ENCODE data around the gene METTL9.
"Not testable (repeated sequence)": the region's sequence is repeated elsewhere in the genome, so short reads cannot be mapped to it uniquely, and the experiment has no call there.

Gene METTL9

DNA sequence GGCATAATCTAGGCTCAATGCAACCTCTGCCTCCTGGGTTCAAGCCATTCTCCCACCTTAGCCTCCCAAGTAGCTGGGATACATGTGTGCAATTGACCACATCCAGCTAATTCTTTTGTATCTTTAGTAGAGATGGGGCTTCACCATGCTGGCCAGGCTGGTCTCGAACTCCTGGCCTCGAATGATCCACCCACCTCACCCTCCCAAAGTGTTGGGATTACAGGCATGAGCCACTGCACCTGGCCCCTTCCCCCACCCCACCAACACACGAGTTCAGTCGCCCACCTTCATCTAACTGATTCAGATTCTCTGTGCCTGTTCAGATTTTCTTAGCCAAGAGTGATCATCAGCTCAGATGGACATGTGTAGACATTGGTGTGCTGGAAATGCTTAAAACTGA is 25.0 kb upstream of the METTL9 start:
- DNase-seq, result no peak

GRCh38 chr16:21576323-21576722 is 23.1 kb upstream of the METTL9 start:
- DNase-seq, result not testable (repeated sequence)

GRCh38 chr16:21577487-21577886 is 21.9 kb upstream of the METTL9 start:
- not testable (repeated sequence) for DNase-seq

DNA sequence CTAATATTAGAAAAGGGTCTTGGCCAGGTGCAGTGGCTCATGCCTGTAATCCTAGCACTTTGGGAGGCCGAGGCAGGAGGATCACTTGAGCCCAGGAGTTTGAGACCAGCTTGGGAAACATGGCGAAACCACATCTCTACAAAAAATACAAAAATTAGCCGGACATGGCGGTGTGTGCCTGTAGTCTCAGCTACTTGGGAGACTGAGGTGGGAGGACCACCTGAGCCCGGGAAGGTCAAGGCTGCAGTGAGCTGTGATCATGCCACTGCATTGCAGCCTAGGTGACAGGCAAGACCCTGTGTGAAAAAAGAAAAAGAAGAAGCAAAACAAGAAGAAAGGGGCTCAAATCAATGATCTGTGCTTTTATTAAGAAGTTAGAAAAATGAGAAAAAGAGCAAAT is 21.1 kb upstream of the METTL9 start:
- not testable (repeated sequence) for DNase-seq

GRCh38 chr16:21580131-21580530 is 19.2 kb upstream of the METTL9 start:
- not testable (repeated sequence) for DNase-seq

- DNase-seq, result no peak
Measured at GRCh38 chr16:21580807-21581206, 18.6 kb upstream of the METTL9 start.

DNA sequence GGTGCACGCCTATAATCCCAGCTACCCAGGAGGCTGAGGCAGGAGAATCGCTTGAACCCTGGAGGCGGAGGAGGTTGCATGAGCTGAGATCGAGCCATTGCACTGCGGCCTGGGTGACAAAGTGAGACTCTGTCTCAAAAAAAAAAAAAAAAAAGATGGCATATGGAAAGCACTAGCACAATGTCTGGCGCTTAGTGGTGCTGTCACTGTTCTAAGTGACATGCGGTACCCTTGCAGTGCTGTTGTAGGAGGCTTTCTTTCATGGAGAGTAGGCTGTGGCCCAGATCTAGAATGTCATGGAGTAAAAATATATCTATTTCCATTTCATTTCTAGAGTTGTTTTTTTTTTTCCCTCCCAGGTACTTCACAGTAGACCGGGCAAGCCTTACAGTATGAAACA is 14.6 kb upstream of the METTL9 start:
- DNase-seq, result no peak

GRCh38 chr16:21588593-21588992 is 10.8 kb upstream of the METTL9 start:
- DNase-seq, result not testable (repeated sequence)

DNA sequence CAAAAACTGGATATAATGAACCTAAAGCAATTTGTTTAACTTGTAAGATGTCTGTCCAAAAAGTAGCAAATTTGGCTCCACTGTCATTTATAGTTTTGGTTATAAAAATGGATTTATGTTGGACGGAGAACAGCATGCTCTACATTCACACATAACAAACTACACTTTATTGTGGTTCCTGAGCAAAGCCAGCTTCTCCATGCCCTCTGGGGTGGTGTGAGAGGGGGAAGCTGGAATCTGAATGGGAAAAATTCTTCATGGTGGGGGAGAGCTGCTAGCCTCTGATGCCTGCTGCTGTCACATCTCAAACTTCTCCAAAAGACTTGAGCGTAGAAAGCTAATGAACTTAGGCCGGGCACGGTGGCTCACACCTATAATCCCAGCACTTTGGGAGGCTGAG is 9.8 kb upstream of the METTL9 start:
- no peak for DNase-seq

DNA sequence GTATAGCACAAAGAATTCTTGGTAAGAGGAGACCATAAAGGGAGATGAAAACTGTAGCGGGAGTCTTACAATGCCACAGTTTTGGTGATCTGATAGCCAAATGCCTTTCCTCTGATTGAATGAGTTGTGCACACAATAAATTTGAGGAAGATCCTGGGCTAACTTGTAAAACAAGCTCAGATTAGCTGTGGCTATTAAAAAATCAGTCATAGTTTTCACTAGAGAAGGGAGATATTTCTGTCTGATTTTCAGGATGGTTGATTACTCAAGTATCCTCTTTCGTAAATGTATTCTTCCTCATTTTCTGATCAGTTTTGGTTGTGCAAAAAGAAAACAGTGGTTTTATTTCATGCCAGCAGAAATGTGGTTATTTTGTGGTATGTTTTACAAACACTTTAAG is 9.1 kb upstream of the METTL9 start:
- DNase-seq, result no peak

GRCh38 chr16:21590796-21591195 is 8.6 kb upstream of the METTL9 start:
- no peak for DNase-seq

DNA sequence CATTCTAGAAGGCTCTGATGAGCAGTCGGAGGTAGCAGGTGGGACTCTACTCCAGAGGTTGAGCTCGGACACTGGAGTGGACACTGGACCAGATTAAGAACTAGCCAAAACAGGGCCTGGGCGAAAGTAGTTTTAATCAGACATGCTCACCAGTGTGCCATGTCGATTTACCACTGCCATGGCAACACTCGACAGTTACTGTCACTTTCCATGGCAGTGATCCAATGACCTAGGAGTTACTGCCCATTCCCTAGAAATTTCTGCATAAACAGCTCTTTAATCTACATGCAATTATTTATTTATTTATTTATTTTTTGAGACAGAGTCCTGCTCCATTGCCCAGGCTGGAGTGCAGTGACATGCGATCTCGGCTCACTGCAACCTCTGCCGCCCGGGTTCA is 7.2 kb upstream of the METTL9 start:
- DNase-seq, result no peak

- DNase-seq, result no peak
Measured at GRCh38 chr16:21593530-21594289, 5.7 kb upstream of the METTL9 start.

DNA sequence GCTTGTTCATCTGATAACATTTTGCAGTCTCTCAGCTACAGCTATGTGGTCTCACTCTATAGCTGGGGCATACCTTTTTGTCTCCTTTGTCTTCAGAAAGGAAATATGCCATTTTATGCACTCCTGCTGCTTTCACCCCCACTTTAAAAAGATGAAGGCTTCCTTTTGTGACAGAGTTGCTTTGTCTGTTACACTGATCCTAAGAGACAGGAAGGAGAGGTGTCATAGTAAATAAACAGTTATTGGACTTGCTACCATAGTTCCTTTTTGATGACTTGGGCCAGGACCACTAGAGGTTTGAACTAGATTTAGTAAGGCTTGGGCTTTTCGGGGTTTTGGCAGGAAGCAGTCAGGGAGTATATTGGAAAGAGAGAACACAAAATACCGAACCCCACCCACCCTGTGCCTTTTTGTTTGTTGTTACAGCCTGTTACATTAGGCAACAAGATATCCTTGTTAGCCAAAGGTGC is 1.8 kb upstream of the METTL9 start:
- no peak for DNase-seq

GRCh38 chr16:21598206-21598605 is 1.2 kb upstream of the METTL9 start:
- DNase-seq, result no peak

GRCh38 chr16:21598701-21599121 is 666 bp upstream of the METTL9 start:
- DNase-seq, result no peak

GRCh38 chr16:21600031-21600773 is 825 bp downstream of the METTL9 start:
- no peak for DNase-seq

DNA sequence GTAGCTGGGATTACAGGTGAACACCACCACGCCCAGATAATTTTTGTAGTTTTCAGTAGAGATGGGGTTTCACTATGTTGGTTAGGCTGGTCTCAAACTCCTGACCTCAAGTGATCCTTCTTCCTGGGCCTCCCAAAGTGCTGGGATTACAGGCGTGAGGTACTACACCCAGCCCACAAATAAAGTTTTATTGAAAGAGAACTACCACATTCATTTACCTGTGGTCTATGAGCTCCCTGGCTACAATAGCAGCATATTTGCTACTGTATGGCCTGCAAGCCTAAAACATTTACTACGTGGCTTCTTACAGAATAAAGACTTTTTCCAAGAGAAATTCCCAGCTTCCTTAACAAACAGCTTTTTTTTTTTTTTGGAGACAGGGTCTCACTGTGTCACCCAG is 3.4 kb downstream of the METTL9 start:
- DNase-seq, result no peak

DNA sequence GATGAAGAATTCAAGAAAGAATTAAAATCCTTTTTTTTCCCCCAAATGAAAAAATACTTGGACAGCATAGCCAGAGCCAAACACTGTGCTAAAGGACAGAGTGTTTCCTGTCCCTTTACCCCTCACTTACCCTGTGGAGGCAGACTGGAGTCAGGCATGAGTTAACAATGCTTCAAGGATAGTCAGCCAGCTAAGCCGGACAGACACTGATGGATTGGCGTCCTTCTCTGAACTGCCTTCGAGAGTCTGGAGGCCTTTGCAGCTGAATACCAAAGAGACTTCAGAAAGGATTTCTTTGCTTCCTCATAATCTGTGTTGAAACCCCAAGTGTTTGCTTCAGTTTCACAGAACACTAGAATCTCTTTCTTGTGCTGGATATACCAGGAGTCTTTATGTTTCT is 4.6 kb downstream of the METTL9 start:
- no peak for DNase-seq

GRCh38 chr16:21605848-21606247 is 6.5 kb downstream of the METTL9 start:
- DNase-seq, result not testable (repeated sequence)

DNA sequence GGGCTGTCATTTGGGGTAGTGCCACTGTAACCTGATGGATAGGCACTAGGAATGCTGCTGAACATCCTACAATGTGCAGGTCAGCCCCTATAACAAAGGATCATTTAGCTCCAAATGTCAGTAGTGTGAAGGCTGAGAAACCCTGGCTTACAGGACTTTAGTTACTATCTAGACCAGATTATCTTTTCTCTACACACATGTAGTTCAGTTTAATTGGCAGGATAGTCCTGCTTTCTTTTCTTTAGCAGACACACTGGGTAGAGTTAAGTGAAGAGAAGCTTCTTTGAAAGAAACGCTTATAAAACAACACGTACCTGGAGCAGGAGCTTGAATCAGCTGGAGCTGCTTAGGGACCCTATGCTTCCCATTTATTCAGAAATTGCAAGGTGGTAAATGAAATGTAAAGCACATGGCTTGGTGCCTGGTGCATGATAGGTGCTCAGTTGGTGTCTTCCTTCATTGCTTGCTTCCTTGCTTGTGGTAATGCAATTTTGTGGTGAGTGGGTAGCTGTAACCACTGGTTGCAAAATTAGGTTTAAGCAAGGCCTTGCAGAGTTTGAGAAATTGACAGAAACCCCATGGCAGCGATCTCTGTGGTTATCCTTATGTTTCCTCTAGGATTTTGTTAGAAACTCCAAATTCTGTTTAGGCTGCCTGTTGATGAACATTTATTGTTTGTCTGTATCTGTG is 9.4 kb downstream of the METTL9 start:
- peak; percentile 47 for DNase-seq

DNA sequence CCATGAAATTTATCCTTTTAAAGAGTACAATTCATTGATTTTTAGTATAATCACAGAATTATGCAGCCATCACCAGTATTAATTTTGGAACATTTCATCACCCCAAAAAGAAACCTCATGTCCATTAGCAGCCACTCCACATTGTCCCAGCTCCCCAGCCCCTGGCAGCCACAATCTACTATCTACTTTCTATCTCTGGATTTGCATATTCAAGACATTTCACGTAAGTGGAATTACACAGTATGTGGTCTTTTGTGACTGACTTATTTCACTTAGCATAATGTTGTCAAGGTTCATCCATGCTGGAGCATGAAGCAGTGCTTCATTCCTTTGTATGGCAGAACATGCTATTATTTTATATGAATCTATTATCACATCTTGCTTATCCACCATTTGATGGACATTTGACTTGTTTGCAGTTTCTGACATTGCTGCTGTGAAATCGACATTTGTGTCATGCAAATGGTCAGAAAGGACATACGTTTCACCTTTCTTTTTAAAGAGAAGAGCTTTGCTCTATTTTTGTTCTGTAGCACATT is 10.7 kb downstream of the METTL9 start:
- no peak for DNase-seq

DNA sequence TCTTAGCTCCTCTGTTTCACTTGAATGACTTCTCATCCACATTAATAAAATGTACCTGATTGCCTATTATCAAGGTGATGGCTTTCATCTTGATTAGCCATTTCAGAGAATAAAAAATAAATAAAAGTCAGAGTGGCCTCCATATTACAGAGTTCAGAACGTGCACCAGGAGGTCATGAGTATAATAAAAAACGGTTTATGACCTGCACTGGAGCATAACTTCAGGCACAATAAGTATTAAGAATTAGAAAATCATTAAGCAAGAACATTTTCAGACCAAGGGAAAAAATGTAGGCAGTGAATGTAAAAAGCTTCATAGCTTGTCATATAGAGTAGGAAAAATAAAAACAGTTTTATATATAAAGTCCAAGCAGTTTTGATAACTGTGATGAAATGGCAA is 11.4 kb downstream of the METTL9 start:
- no peak for DNase-seq

GRCh38 chr16:21611198-21611555 is 11.8 kb downstream of the METTL9 start:
- DNase-seq, result no peak
